ENCODE data around the gene CEP250.

DNA sequence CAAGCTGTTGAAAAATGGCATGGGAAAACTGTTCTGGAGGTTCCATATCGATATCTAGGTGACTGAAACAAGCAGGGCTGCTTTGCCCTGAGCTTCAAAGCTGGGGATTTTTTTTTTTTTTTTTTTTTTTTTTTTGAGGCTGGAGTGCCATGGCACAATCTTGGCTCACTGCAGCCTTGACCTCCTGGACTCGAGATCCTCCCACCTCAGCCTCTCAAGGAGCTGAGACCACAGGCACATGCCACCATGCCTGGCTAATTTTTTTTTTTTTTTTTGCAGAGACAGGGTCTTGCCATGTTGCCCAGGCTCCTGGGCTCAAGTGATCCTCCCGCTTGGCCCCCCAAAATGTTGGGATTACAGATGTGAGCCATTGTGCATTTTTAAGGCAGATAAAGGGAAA, 97.5 kb downstream of the CEP250 start:
- TF ChIP-seq, protein P1, sequence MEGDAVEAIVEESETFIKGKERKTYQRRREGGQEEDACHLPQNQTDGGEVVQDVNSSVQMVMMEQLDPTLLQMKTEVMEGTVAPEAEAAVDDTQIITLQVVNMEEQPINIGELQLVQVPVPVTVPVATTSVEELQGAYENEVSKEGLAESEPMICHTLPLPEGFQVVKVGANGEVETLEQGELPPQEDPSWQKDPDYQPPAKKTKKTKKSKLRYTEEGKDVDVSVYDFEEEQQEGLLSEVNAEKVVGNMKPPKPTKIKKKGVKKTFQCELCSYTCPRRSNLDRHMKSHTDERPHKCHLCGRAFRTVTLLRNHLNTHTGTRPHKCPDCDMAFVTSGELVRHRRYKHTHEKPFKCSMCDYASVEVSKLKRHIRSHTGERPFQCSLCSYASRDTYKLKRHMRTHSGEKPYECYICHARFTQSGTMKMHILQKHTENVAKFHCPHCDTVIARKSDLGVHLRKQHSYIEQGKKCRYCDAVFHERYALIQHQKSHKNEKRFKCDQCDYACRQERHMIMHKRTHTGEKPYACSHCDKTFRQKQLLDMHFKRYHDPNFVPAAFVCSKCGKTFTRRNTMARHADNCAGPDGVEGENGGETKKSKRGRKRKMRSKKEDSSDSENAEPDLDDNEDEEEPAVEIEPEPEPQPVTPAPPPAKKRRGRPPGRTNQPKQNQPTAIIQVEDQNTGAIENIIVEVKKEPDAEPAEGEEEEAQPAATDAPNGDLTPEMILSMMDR (conservative IDR thresholded peaks at IDR 0.05; ENCODE audit: low read depth, low read length): no peak
- no peak for TF ChIP-seq EZH2 (IDR thresholded peaks at IDR 0.05; ENCODE audit: borderline replicate concordance, low read depth, low read length, poor library complexity, severe bottlenecking)

Data from A673 (cell line).